ENCODE results near the gene NCKAP5.

Gene NCKAP5

DNA sequence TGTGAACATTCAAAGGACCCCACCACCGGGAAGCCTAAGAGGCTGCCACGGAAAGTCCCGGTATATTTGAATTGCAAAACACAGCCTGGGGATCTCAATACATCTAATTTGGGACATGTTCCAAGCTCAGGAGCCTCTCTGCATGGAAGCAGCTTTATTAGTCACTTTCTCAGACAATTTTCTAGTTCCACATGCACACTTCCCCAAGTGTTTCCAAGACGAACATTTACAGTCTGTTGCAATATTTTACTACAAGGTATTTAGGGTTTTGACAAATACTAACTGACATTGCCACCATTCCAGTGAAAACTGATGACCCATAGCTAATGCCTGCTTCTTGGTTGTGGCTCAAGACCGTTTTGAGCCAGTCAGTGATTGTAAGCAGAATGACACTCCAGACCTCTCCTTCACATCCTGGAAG is 145.3 kb downstream of the NCKAP5 start:
- no peak for DNase-seq (ENCODE audit: low read depth in 3 of 3)

DNA sequence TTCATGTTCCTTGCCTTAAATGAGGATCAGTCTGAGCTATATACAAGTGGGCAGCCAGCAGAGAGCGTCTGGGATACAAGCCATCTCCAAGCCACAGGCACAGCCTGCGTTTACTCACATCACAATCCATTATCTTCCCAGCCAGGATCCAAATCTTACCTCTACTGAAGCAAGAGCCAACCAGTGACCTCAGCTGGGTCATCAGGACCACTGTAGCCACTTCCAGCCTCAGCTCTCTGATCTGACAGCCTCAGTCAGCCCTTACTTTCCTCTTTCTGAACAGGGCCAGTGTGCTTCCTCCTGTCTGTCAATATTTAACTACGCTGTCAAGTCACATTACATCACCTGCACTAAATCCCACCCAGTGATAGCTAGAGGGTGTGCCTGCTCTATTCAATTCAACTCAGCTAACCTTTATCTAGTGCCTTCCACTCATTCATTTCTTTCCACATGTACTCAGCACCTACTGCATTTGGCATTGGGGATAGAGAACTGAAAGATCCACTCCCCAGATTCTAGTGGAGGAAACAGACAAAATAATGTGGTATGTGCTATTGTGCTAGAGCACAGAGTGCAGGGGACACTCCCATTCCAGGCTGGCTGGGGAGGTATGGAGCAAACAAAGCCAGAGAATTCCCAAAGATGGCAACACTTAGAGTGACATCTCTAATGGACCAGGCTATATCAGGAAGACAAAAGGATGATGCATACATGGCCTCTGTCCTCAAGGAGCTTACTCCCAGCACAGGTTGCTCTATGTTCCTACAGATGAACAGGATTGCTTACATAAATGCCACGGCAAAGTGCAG is 146.5 kb downstream of the NCKAP5 start:
- DNase-seq (ENCODE audit: low read depth in 3 of 3): no peak

DNA sequence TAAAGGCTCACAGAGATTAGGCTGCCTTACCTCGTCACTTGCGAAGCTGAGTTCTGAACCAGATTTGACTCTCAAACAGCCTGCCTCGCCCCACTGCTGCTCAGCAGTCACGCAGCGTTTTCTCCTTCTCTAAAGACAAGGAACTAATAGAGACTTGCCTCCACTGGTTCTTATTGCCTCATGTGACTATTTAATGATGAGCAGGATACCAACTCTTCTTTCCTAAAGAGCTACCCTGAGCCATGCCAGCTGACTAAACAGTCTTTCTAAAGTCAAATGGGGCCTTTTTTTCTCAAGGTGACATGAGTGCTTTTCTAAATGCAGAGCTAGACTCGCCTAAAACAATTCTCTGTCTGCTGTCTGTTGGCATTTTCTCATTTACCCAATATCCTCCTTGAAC is 147.5 kb downstream of the NCKAP5 start:
- DNase-seq (ENCODE audit: low read depth in 3 of 3): no peak

DNA sequence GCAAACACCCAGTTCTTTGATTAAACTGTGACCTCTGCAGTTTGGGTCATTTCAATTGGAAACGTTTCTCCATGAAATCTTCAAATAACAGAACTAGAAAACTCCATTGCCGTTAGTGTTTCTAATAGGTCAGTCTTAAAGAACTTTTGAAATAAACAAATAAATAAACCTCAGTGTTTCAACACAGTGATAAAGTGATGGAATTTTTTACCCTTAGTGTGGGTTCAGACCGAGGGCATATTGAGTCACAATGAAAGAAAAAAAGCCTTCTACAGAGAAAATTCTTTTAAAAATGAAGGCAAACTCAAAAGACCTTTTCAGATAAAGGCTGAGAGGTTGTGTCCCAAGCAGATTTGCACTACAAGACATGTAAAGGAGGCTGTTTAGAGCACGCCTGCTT is 149.6 kb downstream of the NCKAP5 start:
- DNase-seq (ENCODE audit: low read depth in 3 of 3): no peak

DNA sequence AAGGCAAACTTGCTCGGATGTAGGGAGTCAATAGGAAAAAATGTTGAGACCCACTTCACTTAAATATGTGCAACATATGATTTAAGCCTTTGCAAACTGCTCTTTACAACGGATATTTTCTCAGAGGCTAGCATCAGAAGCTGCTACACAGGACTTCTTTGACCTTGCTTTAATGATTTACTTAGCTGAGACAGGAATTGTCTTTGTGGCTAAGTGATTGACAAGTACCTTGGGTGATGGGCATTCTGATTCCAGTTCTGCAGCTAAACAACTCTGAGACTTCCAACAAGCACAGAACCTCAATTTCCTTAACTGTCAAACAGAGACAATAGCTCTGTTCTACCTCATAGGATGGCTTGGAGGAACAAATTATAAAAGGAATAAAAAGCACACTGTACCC is 150.2 kb downstream of the NCKAP5 start:
- DNase-seq (ENCODE audit: low read depth in 3 of 3): no peak

DNA sequence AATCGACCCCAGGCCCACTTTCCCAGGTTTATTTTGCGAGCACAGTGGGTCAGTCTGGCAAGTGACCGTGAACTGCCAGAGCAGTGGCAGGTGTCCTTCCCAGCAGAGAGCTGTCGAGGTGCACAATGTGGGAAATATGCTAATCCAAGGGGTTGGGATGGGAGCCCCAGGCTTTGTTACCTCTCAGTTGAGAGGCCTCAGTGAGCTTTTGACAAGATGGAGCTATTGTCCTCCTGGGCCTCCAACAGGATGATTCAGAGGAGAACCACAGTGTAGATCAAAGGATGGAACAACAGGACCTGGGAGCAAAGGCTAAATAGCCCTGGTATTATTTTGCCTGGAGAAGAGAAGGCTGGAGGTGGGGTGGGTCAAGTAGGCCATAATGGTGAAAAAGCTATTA is 150.8 kb downstream of the NCKAP5 start:
- DNase-seq (ENCODE audit: low read depth in 3 of 3): no peak

DNA sequence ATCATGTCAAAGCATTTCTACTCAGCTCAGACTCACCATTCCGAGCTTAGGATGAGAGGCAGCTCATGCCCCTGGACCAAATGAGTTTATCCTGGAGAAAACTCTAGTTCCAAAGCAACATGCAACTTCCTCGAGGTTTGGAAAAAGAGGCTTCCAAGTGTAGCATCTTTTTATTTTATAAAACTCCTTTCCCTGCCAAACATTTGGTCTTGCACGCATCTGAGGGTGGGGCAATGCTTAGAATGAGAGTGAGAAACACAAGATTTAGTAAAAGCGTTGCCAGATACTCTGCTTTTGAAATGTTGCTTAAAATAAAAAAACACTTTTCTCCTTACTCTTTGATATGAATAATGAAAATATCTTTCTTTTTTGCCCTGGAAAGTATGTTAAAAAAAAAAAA is 151.5 kb downstream of the NCKAP5 start:
- no peak for DNase-seq (ENCODE audit: low read depth in 3 of 3)

DNA sequence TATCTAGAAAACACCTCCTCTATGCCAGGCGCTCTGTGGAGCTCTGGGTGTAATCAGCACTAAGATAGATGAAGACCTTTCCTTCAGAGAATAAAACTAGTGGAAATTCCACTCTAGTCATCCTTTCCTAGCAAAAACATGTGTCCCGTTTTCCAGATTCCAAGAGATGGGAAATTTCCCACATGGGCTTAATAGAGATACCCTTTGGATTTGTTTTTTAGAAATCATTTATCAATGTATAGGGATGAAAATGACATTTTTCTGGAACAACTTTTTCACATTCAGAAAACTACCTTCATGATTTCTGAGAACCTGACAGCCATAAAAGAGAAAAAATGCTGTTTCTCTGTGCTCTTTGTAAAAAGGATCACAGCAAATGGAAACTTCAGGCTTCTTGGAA is 152.1 kb downstream of the NCKAP5 start:
- DNase-seq (ENCODE audit: low read depth in 3 of 3): no peak

DNA sequence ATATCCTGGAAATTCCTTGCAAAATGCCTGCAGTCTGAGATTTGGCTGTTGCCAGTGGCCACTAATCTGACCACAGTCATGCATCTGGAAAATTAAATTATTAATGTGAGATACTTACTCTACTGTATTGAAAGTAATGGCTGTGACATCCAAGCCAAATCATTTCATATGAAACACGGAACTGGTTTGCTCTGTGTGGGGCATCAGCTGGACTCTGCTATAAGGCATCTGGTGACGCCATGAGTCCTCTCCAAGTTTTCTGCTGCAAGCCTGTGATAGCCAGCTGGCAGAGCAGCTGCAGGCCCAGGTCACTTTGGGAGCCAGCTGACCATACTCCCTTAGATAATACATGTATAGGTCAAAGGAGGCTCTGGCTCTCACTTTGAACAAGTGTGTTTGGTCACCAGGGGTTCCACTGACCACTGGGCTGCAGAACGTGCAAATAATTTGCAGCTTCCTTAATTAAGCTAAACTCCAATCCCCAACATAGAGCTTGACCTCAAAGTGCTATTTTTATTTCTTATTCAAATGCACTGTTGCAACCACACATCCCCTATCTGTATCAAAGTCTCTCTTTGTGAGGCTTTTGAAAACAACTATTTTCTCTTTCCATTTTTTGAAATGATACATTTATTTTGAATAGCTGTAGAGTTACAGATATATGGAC is 152.9 kb downstream of the NCKAP5 start:
- DNase-seq (ENCODE audit: low read depth in 3 of 3): no peak

DNA sequence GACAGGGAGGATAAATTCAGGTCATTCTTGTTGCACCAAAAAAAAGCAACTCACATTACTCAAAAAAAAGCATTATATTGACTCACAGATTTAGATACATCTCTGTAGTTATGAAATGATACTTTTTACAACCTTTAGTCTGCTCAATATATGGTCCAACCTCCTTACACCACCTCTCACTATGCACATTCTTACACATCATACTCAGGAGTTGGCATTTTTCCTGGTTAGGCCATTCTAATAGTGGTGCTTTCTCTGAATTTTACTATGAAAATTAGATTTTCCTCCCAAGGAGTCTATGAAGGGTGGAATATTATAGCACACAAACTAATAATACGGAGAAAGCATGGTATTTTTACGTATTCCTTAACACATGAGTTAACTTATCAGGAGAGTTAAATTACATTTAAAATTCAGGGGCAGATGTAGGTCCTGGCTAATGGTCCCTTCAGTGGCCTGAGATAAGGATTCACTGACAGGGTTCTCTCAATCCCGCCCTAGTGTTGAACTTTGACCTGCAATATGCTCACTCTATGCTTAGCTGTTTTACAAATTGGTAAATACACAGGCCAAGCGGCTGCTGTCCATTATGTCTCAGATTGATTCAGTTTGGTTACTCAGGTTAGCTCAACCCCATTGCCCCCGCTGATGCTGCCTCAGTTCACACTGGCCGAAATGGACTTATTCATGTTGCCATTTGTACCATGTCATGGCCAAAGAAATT is 153.6 kb downstream of the NCKAP5 start:
- DNase-seq (ENCODE audit: low read depth in 3 of 3): no peak

DNA sequence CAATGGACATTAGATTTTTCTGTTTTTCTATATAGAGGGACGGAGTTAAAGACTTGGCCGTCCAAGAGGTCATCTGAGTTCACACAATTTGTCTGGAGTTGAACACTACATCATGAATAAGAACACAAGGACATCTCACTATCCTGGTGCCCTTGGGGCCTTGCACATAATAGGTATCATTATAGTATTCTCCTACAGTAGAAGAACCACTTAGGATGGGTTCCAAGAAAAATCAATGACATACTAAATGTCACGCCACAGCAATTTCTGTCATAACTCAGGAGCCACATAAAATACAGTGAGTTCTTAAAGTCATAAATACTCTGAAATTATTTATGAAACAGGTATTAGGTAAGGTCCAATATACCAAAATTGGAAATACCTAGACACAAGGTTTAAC is 154.4 kb downstream of the NCKAP5 start:
- no peak for DNase-seq (ENCODE audit: low read depth in 3 of 3)

DNA sequence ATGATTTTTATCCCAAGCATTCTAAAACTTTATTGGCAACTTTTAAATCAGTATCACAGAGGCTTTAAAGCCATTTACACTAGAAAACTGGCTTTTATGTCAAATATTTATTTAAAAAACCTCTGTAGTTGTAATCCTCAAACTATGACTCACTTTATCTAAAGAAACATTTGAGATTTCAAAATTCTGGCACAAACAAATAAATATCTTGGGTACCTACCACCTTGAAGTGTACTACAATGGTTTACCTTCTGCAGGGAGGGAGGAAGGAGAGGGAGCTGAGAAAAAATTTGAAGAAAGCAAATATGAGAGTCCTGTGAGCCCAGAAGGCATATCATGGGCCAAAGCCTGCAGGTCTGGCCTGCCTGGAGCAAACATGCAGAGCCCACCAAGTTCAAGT is 155.6 kb downstream of the NCKAP5 start:
- no peak for DNase-seq (ENCODE audit: low read depth in 3 of 3)

DNA sequence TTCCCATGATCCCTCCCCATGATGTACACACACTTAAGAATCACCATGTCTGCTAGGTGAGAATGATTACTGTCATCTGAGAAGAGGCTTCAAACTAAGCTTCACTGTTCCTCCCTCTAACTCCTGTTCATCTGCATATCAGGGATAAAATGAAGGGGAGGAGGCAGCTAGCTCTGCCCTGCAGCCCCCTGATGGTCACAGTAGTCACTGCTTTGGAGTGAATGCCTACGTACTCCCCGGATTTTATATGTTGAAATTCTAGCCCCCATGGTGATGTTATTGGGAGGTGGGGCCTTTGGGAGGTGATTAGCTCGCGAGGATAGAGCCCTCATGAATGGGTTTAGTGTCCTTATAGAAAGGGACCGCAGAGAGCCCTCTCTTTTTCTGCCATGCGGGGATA is 156.4 kb downstream of the NCKAP5 start:
- DNase-seq (ENCODE audit: low read depth in 3 of 3): no peak

DNA sequence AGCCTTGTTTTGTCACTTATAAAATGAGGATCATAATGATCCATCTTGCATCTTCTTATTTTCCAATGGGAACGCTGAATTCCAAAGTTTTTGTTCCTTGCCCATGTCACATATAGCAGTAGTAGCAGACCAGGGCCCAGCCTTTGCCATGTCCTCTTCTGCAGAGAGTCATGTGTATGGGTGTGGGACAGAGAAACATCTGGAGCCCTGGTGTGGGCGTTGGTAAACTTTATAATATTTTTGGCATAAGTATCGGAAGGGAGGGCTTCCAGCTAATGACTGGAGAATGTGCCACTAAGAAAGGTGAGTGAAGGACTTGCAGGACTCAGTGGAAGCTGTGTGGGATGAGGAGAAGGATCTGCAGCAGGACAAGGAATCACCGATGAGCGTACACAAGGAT is 157.2 kb downstream of the NCKAP5 start:
- DNase-seq (ENCODE audit: low read depth in 3 of 3): no peak

DNA sequence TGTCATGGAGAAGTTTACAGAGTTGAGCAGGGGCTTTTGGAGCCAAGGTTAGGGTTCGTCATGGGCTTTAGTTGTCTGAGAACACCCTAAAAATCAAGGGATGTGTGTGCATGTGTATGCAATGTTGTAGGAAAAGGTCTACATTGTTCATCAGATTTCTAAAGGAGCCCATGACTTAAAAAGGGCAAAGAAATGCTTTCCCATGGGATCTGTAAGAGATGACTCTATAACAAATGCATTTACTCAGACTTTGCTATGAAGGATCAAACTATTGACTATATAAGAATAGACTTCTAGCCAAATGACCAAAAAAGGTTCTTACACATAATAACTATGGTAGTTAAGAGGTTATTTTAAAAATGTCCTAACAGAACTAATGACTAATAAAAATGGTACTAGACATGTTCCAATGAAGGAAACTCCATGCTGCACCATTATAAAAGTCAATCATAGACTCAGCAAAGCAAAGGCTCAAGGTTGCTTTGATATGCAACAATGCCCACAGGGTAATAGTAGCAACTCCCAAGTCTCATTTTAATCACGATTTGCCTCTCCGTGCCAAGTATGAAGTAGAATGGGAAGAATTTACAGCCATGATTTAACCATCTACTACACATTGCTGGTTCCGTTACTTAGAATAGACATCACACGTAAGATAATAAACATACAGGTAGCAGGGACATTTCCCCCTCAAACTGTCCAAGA is 158.5 kb downstream of the NCKAP5 start:
- DNase-seq (ENCODE audit: low read depth in 3 of 3): no peak

DNA sequence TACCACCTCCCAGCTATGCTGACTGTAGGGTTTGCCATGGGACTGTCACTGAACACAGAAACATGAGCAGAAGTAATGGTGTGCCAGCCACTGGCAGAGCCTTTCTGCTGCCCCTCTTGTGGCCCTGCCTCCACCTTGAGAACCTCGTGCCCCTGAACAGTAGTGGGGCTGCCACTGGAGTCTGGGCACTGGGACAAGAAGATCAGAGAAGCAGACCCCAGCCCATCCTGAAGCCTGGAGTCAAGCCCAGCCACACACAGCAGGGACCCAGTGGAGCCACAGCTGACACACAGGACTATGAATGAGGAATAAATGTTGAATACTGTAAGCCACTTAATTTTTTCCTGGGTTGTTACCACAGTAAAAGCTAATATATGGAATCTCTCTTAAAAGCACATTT is 159.6 kb downstream of the NCKAP5 start:
- no peak for DNase-seq (ENCODE audit: low read depth in 3 of 3)

DNA sequence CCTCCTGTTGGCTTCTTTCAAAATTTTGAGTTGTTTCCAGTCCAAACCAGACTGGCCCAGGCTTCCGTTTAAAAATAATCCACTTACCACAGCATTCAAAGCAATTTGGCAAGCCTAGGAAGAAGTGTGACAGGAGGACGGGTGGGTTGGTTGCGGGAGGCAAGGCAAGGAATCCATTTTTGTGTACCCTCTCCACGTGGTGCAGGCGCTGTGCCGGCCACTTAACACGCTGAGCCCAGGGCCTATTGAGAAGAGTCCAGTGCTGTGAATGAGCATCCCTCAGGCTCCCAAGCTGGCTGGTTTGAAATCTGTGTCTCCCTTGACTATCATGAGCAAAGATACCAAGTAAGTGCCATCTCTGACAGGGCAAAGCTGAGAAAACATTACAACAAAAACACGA is 160.9 kb downstream of the NCKAP5 start:
- no peak for DNase-seq (ENCODE audit: low read depth in 3 of 3)

DNA sequence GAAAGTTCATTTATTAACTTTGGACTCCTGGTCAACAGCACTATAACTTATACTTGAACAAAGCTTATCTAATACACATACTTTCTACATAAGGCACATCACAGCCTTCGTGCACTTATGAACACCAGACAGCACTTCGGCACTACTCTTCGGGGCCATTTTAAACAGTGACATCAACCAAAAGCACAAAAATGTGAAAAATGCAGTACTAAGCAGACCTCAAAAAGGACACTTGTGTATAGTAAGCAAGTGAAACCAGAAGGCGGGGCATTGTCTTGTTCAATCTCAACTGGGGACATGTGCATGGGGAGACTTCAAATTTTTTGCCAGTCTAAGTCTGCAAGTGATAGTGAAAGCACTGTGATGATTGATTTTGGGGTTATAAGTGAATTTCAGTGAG is 163.0 kb downstream of the NCKAP5 start:
- DNase-seq (ENCODE audit: low read depth in 3 of 3): no peak

DNA sequence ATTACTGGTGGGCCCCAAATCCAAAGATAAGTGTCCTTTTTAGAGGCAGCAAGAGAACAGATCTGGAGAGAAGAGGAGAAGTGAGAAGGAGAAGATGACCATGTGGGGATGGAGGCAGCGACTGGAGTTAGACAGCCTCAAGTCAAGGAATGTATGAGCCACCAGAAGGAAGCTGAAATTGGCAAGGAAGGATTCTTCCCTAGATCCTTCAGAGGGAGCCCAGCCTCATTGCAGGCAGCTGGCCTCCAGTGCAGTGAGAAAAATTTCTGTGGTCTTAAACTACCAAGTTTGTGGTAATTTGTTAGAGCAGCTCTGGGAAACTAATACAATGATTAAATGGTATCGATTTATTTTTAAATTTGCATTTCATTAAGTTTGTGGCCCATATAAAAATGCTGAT is 167.9 kb downstream of the NCKAP5 start:
- DNase-seq (ENCODE audit: low read depth in 3 of 3): no peak

DNA sequence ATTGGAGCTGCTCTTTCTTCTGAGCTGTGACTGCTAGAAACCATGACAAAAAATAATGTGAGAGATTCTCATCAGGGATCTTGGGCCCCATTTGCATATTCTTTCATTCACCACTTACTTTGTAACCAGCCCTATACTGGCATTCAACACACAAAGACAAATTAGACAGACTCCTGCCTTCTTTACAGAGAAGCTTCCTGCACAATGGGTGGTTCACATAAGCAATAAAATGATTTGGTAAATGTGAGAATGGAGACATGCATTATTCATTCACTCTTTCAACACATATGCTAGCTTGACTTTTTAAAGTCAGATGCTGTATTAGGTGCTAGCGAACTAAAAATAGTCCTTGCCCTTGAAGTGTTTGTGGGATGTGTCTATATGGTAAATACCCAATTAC is 174.4 kb downstream of the NCKAP5 start:
- DNase-seq (ENCODE audit: low read depth in 3 of 3): no peak

DNA sequence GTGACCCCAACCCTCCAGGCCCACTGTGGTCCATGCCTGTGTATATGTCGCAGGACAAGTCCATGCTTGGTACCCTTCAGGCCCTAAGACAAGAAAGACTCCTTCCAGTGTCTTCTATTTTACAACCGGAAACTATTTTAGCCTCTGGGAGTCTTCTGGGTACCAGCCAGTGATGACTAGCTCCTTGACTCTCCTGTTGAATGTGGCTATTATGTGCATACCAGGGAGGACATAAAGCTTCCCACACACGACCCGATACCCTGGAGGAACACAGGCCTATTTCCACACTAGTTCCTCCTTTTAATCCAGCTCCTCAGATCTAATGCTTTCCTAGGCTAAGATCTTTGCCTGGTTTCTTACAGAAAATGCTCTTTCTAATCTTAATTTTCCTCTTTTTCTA is 178.1 kb downstream of the NCKAP5 start:
- no peak for DNase-seq (ENCODE audit: low read depth in 3 of 3)

DNA sequence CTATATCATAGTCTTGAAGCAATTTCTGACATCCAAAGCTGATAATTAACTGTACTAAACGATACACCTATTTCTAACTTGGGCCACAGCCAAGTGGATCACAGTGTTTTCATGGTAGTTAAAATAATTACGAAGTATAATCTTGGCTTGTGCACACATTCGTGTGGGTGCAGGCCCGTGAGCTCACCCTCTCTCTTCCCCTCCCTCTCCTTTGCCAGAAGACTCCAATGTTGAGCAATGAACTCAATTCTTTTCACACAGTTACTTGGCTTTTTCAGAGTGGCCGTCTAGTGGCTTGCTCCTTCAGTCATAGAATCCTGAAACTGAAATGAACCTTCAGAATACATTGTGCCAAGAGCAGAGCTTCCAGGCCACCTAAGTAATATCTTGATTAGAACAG is 178.7 kb downstream of the NCKAP5 start:
- no peak for DNase-seq (ENCODE audit: low read depth in 3 of 3)
